Measurements from ENCODE around the gene FHIT. TPM values are rescaled to one million over a fixed set of nuclear protein-coding genes. Genes with fewer than 3 reads are reported as not detected.

Gene FHIT
- polyA plus RNA-seq, 1 experiment = 0.11 TPM

DNA sequence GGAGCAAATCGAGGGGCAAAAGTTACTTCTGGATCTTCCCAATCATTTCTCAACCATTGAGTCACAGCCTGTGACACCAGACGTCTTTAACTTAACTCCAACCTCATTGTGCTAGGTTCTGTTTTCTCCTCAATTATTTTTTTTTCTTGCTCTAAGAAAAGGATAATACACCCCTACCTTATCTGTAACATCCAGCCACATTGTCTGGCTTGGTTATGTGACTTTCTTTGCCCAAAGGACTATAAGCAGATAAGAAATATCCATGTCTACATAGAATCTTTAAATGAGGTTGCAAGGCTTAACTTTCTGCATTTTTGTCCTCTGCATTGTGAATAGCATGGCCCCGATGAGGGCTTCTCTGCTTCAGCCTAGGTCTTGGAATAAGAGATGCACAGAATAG lies 1419.0 kb downstream of the FHIT start:
- no peak for DNase-seq (ENCODE audit: low read depth)
- POLR2A ChIA-PET = no interaction called here
- H3K27me3 ChIP-seq (ENCODE audit: control insufficient read depth, insufficient read depth, low read length) = no peaks in the 10 kb centered on the region
- CTCF ChIA-PET = interaction anchor here (1.2 kb wide), 1 partner anchor 257 kb away, joined by 4 read pairs; no protein-coding TSS in a partner anchor
- H3K36me3 ChIP-seq (ENCODE audit: control insufficient read depth, insufficient read depth, low read length) = no peaks in the 10 kb centered on the region
- TF ChIP-seq, protein P1, sequence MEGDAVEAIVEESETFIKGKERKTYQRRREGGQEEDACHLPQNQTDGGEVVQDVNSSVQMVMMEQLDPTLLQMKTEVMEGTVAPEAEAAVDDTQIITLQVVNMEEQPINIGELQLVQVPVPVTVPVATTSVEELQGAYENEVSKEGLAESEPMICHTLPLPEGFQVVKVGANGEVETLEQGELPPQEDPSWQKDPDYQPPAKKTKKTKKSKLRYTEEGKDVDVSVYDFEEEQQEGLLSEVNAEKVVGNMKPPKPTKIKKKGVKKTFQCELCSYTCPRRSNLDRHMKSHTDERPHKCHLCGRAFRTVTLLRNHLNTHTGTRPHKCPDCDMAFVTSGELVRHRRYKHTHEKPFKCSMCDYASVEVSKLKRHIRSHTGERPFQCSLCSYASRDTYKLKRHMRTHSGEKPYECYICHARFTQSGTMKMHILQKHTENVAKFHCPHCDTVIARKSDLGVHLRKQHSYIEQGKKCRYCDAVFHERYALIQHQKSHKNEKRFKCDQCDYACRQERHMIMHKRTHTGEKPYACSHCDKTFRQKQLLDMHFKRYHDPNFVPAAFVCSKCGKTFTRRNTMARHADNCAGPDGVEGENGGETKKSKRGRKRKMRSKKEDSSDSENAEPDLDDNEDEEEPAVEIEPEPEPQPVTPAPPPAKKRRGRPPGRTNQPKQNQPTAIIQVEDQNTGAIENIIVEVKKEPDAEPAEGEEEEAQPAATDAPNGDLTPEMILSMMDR (IDR thresholded peaks at IDR 0.05; ENCODE audit: insufficient read depth, low read depth, low read length) = no peak
- H3K4me3 ChIP-seq (ENCODE audit: low read depth, low read length) = no peak overlapping the region

DNA sequence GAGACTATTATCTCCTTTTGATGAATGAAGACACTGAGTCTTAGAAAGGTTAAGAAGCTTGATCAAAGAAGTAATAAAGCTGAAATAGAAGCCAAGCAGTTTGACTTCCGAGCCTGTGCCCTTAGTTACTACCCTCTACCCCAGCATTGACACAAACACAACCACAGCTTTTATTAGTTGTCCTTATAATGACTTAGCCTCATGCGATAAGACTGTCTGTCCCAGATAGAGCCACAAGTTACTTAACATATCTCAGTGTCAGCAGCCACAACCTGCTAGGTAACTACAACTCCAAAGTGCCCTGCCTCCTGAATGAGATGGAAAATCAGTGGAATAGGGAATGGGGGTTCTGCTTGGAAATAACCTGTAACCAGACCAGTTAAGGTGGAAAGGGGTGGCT lies 1419.9 kb downstream of the FHIT start:
- Histone ChIP-seq H3K4me3 (ENCODE audit: low read depth, low read length) (no peak overlapping the region), H3K36me3 (ENCODE audit: control insufficient read depth, insufficient read depth, low read length) (no peaks in the 10 kb centered on the region), H3K27me3 (ENCODE audit: control insufficient read depth, insufficient read depth, low read length) (no peaks in the 10 kb centered on the region)
- ChIA-PET POLR2A (no interaction called here), CTCF (interaction anchor here (1.2 kb wide), 1 partner anchor 256 kb away, joined by 4 read pairs; no protein-coding TSS in a partner anchor)
- no peak for DNase-seq (ENCODE audit: low read depth)
- TF ChIP-seq, protein P1 (IDR thresholded peaks at IDR 0.05; ENCODE audit: insufficient read depth, low read depth, low read length) = no peak

DNA sequence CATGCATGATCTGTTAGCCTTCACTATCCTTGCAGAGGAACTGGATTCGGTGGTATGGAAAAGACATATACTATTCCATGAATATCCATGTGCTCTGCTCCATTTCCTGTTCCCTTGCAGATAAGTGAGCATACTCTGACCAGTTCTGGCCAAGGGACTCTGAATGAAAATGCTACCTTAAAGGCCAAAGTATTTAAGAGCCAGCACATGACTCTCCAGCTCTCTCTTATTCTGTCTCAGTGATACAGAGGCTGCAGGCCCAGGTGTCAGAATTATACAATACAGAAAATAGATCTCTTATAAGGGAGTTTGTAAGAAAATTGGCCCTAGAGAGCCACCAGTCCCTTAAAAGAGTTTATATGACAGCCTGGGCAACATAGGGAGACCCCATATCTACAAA lies 1421.7 kb downstream of the FHIT start:
- H3K36me3 ChIP-seq (ENCODE audit: control insufficient read depth, insufficient read depth, low read length) = no peaks in the 10 kb centered on the region
- DNase-seq (ENCODE audit: low read depth) = no peak
- POLR2A ChIA-PET = no interaction called here
- CTCF ChIA-PET = interaction anchor here (1.3 kb wide), 1 partner anchor 255 kb away, joined by 3 read pairs; no protein-coding TSS in a partner anchor
- TF ChIP-seq, protein P1 (IDR thresholded peaks at IDR 0.05; ENCODE audit: insufficient read depth, low read depth, low read length) = no peak
- H3K27me3 ChIP-seq (ENCODE audit: control insufficient read depth, insufficient read depth, low read length) = no peaks in the 10 kb centered on the region
- H3K4me3 ChIP-seq (ENCODE audit: low read depth, low read length) = no peak overlapping the region

DNA sequence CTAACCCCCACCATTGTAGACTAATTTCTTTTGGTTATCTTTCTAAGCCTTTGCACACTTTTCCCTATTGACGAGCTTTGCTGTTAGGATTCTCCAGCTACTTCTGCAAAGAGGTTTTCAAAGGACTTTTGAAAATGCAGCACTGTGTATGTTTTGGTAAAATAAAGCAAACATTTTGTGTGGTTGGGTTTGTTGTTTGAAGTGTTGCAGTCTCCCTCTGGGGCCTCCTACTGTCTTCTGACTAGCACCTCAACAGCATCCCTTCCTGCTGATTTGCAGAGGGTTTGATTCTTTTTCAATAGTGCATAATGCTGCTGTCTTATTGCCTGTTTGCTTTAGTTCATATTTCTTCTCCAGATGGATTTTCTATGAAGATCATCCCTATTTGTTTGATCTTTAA lies 1426.4 kb downstream of the FHIT start:
- ChIA-PET CTCF (no interaction called here), POLR2A (no interaction called here)
- Histone ChIP-seq H3K4me3 (ENCODE audit: low read depth, low read length) (no peak overlapping the region), H3K36me3 (ENCODE audit: control insufficient read depth, insufficient read depth, low read length) (no peaks in the 10 kb centered on the region), H3K27me3 (ENCODE audit: control insufficient read depth, insufficient read depth, low read length) (no peaks in the 10 kb centered on the region)
- no peak for DNase-seq (ENCODE audit: low read depth)
- TF ChIP-seq, protein P1 (IDR thresholded peaks at IDR 0.05; ENCODE audit: insufficient read depth, low read depth, low read length) = no peak

DNA sequence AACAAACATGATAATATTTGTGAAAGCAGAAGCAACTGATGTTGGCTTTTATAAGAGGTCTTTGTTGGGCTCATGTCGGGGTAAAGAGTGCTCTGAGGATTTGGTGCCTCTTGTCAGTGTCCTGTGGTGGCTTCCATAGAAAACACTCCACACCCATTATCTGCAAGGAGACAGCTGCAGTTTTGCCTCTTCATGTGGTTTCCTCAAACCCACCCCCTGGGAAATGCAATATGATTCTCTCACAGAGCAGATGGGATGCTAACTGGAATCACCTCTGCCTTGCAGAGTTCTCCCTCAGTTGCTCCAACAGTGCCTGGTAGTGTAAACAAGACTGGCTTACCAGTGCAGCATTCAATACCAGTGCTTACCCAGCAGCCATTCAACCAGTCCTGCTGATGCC lies 1430.0 kb downstream of the FHIT start:
- H3K4me3 ChIP-seq (ENCODE audit: low read depth, low read length) = no peak overlapping the region
- CTCF ChIA-PET = interaction anchor here (0.8 kb wide), 1 partner anchor 36 kb away, joined by 3 read pairs; no protein-coding TSS in a partner anchor
- H3K27me3 ChIP-seq (ENCODE audit: control insufficient read depth, insufficient read depth, low read length) = no peaks in the 10 kb centered on the region
- POLR2A ChIA-PET = no interaction called here
- no peaks in the 10 kb centered on the region for H3K36me3 ChIP-seq (ENCODE audit: control insufficient read depth, insufficient read depth, low read length)
- DNase-seq (ENCODE audit: low read depth) = no peak
- TF ChIP-seq, protein P1 (IDR thresholded peaks at IDR 0.05; ENCODE audit: insufficient read depth, low read depth, low read length) = no peak

All from BJ (cell line).